GM12874 (cell line): ENCODE data around the gene PTPRN2.

ENCODE experiments used
- CTCF ChIP-seq: IDR thresholded peaks from 2 replicates; pipeline ENCODE4 v1.5.1; 2011; ENCODE audit warnings: low read depth, mild to moderate bottlenecking, control low read depth, low read length, moderate library complexity; ENCODE audit not compliant: insufficient read depth

Gene PTPRN2

GRCh38 chr7:157923903-157924630 lies 663.6 kb downstream of the PTPRN2 start:
- TF ChIP-seq CTCF = no peak

- no peak for TF ChIP-seq CTCF
Measured at GRCh38 chr7:157922576-157922975, 665.0 kb downstream of the PTPRN2 start.

GRCh38 chr7:157918326-157919080 lies 669.1 kb downstream of the PTPRN2 start:
- TF ChIP-seq CTCF = no peak

- TF ChIP-seq CTCF = no peak
Measured at GRCh38 chr7:157916946-157917640, 670.5 kb downstream of the PTPRN2 start.

GRCh38 chr7:157910446-157910845 lies 677.2 kb downstream of the PTPRN2 start:
- TF ChIP-seq CTCF = no peak

- no peak for TF ChIP-seq CTCF
Measured at GRCh38 chr7:157909370-157909769, 678.3 kb downstream of the PTPRN2 start.

GRCh38 chr7:157908006-157908782 lies 679.4 kb downstream of the PTPRN2 start:
- no peak for TF ChIP-seq CTCF
